PC-3 (cell line): ENCODE results near the gene PTPN21.

Experiments
- CTCF ChIP-seq: fragments of 300-600 bp; sonication (generic); conservative IDR thresholded peaks from 2 replicates; pipeline ENCODE4 v1.5.1; 2017; ENCODE audit warnings: antibody characterized with exemption, low read depth, mild to moderate bottlenecking, low read length
- EZH2phosphoT487 ChIP-seq: fragments of 300-600 bp; sonication (generic); IDR thresholded peaks from 2 replicates; pipeline ENCODE4 v1.6.1; 2018; ENCODE audit warnings: mild to moderate bottlenecking, antibody characterized with exemption, low read length, borderline replicate concordance

DNA sequence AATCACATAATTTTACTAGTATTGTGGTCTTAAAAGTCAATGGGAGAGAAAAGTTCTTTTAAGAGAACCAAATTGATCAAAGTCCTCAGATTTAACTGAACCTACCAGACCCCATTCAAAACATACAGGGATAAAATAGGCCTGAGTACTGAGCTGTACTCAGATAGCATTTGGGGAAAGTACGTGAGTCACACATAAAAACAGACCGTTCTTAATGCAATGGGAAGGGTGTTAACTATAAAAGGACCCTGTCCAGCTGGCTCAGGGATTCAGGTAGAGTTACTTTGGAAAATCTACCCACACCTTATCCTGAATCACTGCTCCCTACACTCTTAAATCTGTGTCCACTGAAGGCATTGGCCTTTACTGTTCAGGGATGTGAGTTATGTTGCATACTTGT, 78.0 kb downstream of the PTPN21 start:
- TF ChIP-seq CTCF (no peak), EZH2phosphoT487 (no peak)
